Activated CD4-positive, alpha-beta T cell treated with anti-CD3 and anti-CD28 coated beads for 36 hours (primary cell): ENCODE results near the gene SIL1. TPM values are rescaled to one million over a fixed set of nuclear protein-coding genes. Genes with fewer than 3 reads are reported as not detected.
"Not testable (repeated sequence)": the region's sequence is repeated elsewhere in the genome, so short reads cannot be mapped to it uniquely, and the experiment has no call there.

Experiments used
- ATAC-seq: fragments of 200-7000 bp; cut with Tn5 transposase; one replicate; pipeline ENCODE4 v1.10.0; 2021; ENCODE audit warnings: mild to moderate bottlenecking, moderate library complexity
- CTCF ChIA-PET: fragments of 350-600 bp; sonication (Branson Sonifier 250); formaldehyde crosslinking; loops from one replicate; lab custom pipeline; 2021; ENCODE audit warnings: antibody characterized with exemption; lab: Charles Lee
- POLR2A ChIA-PET: fragments of 350-600 bp; sonication (Branson Sonifier 250); formaldehyde crosslinking; loops from one replicate; lab custom pipeline; 2021; ENCODE audit warnings: antibody characterized with exemption, inconsistent platforms; lab: Charles Lee
- DNase-seq: peaks from one replicate; pipeline ENCODE4 v3.0.0-alpha.2; 2020
- H3K27ac Mint-ChIP-seq: one replicate; pipeline ENCODE4 v1.8.0; 2021; ENCODE audit warnings: mixed read lengths
- H3K27me3 Mint-ChIP-seq: one replicate; pipeline ENCODE4 v1.8.0; 2021; ENCODE audit warnings: mixed read lengths
- H3K36me3 Mint-ChIP-seq: one replicate; pipeline ENCODE4 v1.8.0; 2021; ENCODE audit warnings: low read depth, mixed read lengths
- H3K4me1 Mint-ChIP-seq: one replicate; pipeline ENCODE4 v1.8.0; 2021; ENCODE audit warnings: mixed read lengths
- H3K4me3 Mint-ChIP-seq: one replicate; pipeline ENCODE4 v1.8.0; 2021; ENCODE audit warnings: mild to moderate bottlenecking, moderate library complexity, mixed read lengths
- H3K9me3 Mint-ChIP-seq: one replicate; pipeline ENCODE4 v1.8.0; 2021; ENCODE audit warnings: low read depth, mixed read lengths
- intact Hi-C, 2 experiments: fragments of 100-400 bp; cut with DNase I in 1 of 2; cut with micrococcal nuclease in 1 of 2; formaldehyde crosslinking; loops; one replicate each; pipeline versions ENCODE4 v1.14.2 to v1.15.1; 2022 to 2024; cut with DNase I, micrococcal nuclease
- total RNA-seq, 2 experiments: library from RNA; stranded (reverse); gene quantifications; one replicate each; pipeline ENCODE4 v1.2.3, GENCODE V29; 2021

The SIL1 gene
- total RNA-seq, 2 experiments from 2014 or later = 11.2 to 14.4 TPM

- ATAC-seq = no peak
- POLR2A ChIA-PET = no interaction called here
Measured at GRCh38 chr5:139038613-139039305, 159.4 kb downstream of the SIL1 start.

GRCh38 chr5:139037732-139038131 lies 160.4 kb downstream of the SIL1 start:
- H3K9me3 Mint-ChIP-seq = peaks cover 11% of the 10 kb centered on the region
- H3K36me3 Mint-ChIP-seq = peaks cover 3% of the 10 kb centered on the region
- H3K4me1 Mint-ChIP-seq = no peaks in the 10 kb centered on the region
- ChIA-PET CTCF (interaction anchor here (0.6 kb wide), 1 partner anchor 390 kb away, joined by 3 read pairs; no protein-coding TSS in a partner anchor), POLR2A (no interaction called here)
- no peak for ATAC-seq
- H3K4me3 Mint-ChIP-seq = no peak overlapping the region
- intact Hi-C loops = no loop called here
- peaks cover 4% of the 10 kb centered on the region for H3K27me3 Mint-ChIP-seq
- DNase-seq = no peak
- H3K27ac Mint-ChIP-seq = no peak overlapping the region

More at GRCh38 chr5:139038613-139039305, 159.4 kb downstream of the SIL1 start:
- intact Hi-C loops = no loop called here
- H3K4me3 Mint-ChIP-seq = no peak overlapping the region
- CTCF ChIA-PET = interaction anchor here (0.6 to 1.0 kb wide), 3 partner anchors 12 to 92 kb away, joined by 3 to 4 read pairs (median 3); no protein-coding TSS in a partner anchor
- H3K27ac Mint-ChIP-seq = no peak overlapping the region
- H3K9me3 Mint-ChIP-seq = peaks cover 9% of the 10 kb centered on the region
- no peaks in the 10 kb centered on the region for H3K4me1 Mint-ChIP-seq
- peaks cover 4% of the 10 kb centered on the region for H3K27me3 Mint-ChIP-seq
- H3K36me3 Mint-ChIP-seq = peaks cover 3% of the 10 kb centered on the region
- no peak for DNase-seq

GRCh38 chr5:139036332-139036731 lies 161.8 kb downstream of the SIL1 start:
- H3K4me1 Mint-ChIP-seq, ATAC-seq, H3K36me3 Mint-ChIP-seq, H3K27me3 Mint-ChIP-seq, H3K4me3 Mint-ChIP-seq, CTCF ChIA-PET, H3K27ac Mint-ChIP-seq, intact Hi-C loops, POLR2A ChIA-PET, DNase-seq: not testable (repeated sequence)
- H3K9me3 Mint-ChIP-seq = peaks cover 11% of the 10 kb centered on the region

GRCh38 chr5:139027150-139027549 lies 171.0 kb downstream of the SIL1 start:
- POLR2A ChIA-PET = no interaction called here
- CTCF ChIA-PET = interaction anchor here (1.2 kb wide), 1 partner anchor 12 kb away, joined by 4 read pairs; no protein-coding TSS in a partner anchor
- H3K27ac Mint-ChIP-seq = no peak overlapping the region

GRCh38 chr5:139025651-139026050 lies 172.5 kb downstream of the SIL1 start:
- no peak overlapping the region for H3K4me3 Mint-ChIP-seq
- no peaks in the 10 kb centered on the region for H3K27me3 Mint-ChIP-seq
- ATAC-seq (no peak), DNase-seq (no peak)
- intact Hi-C loops = no loop called here
- ChIA-PET CTCF (interaction anchor here (1.2 kb wide), 1 partner anchor 14 kb away, joined by 4 read pairs; no protein-coding TSS in a partner anchor), POLR2A (no interaction called here)
- peaks cover 9% of the 10 kb centered on the region for H3K4me1 Mint-ChIP-seq
- no peak overlapping the region for H3K27ac Mint-ChIP-seq
- H3K9me3 Mint-ChIP-seq = no peaks in the 10 kb centered on the region
- peaks cover under 1% of the 10 kb centered on the region for H3K36me3 Mint-ChIP-seq

More at GRCh38 chr5:139027150-139027549, 171.0 kb downstream of the SIL1 start:
- ATAC-seq = no peak
- Mint-ChIP-seq H3K27me3 (no peaks in the 10 kb centered on the region), H3K36me3 (no peaks in the 10 kb centered on the region), H3K9me3 (no peaks in the 10 kb centered on the region), H3K4me3 (no peak overlapping the region), H3K4me1 (peaks cover 9% of the 10 kb centered on the region)
- intact Hi-C loops = no loop called here
- DNase-seq = no peak

GRCh38 chr5:139023286-139023685 lies 174.9 kb downstream of the SIL1 start:
- no peak overlapping the region for H3K4me3 Mint-ChIP-seq
- ChIA-PET POLR2A (no interaction called here), CTCF (interaction anchor here (0.5 kb wide), 1 partner anchor 59 kb away, joined by 3 read pairs; no protein-coding TSS in a partner anchor)
- DNase-seq = no peak
- ATAC-seq = no peak
- no peak overlapping the region for H3K27ac Mint-ChIP-seq
- no peaks in the 10 kb centered on the region for H3K9me3 Mint-ChIP-seq
- H3K4me1 Mint-ChIP-seq = peaks cover 9% of the 10 kb centered on the region
- peaks cover 6% of the 10 kb centered on the region for H3K36me3 Mint-ChIP-seq
- H3K27me3 Mint-ChIP-seq = no peaks in the 10 kb centered on the region
- intact Hi-C loops = no loop called here

GRCh38 chr5:139022528-139022927 lies 175.6 kb downstream of the SIL1 start:
- no peaks in the 10 kb centered on the region for H3K9me3 Mint-ChIP-seq
- ChIA-PET POLR2A (no interaction called here), CTCF (no interaction called here)
- peaks cover 4% of the 10 kb centered on the region for H3K4me1 Mint-ChIP-seq
- no peaks in the 10 kb centered on the region for H3K27me3 Mint-ChIP-seq
- peaks cover 6% of the 10 kb centered on the region for H3K36me3 Mint-ChIP-seq
- ATAC-seq (no peak), DNase-seq (no peak)
- H3K4me3 Mint-ChIP-seq = no peak overlapping the region
- H3K27ac Mint-ChIP-seq = no peak overlapping the region
- intact Hi-C loops = no loop called here

GRCh38 chr5:139021346-139021745 lies 176.8 kb downstream of the SIL1 start:
- intact Hi-C loops = no loop called here
- DNase-seq (no peak), ATAC-seq (no peak)
- POLR2A ChIA-PET = no interaction called here
- Mint-ChIP-seq H3K4me1 (no peaks in the 10 kb centered on the region), H3K36me3 (peaks cover 6% of the 10 kb centered on the region), H3K27ac (no peak overlapping the region), H3K27me3 (no peaks in the 10 kb centered on the region), H3K9me3 (no peaks in the 10 kb centered on the region), H3K4me3 (no peak overlapping the region)
- CTCF ChIA-PET = interaction anchor here (0.7 kb wide), 1 partner anchor 106 kb away, joined by 3 read pairs; no protein-coding TSS in a partner anchor

- no peak for ATAC-seq
- ChIA-PET CTCF (interaction anchor here (0.6 kb wide), 2 partner anchors 100 to 111 kb away, joined by 3 to 4 read pairs; no protein-coding TSS in a partner anchor), POLR2A (no interaction called here)
- Mint-ChIP-seq H3K4me1 (peaks cover 2% of the 10 kb centered on the region), H3K4me3 (no peak overlapping the region), H3K27ac (no peak overlapping the region), H3K27me3 (no peaks in the 10 kb centered on the region), H3K9me3 (no peaks in the 10 kb centered on the region), H3K36me3 (peaks cover 6% of the 10 kb centered on the region)
- intact Hi-C loops = no loop called here
- no peak for DNase-seq
Measured at GRCh38 chr5:139019880-139020279, 178.3 kb downstream of the SIL1 start.

GRCh38 chr5:139019211-139019610 lies 179.0 kb downstream of the SIL1 start:
- Mint-ChIP-seq H3K9me3 (no peaks in the 10 kb centered on the region), H3K4me1 (peaks cover 2% of the 10 kb centered on the region), H3K27ac (no peak overlapping the region), H3K4me3 (no peak overlapping the region), H3K27me3 (no peaks in the 10 kb centered on the region), H3K36me3 (peaks cover 6% of the 10 kb centered on the region)
- intact Hi-C loops = no loop called here
- CTCF ChIA-PET = interaction anchor here (0.6 kb wide), 2 partner anchors 101 to 111 kb away, joined by 3 to 4 read pairs; no protein-coding TSS in a partner anchor
- no peak for ATAC-seq
- no peak for DNase-seq
- POLR2A ChIA-PET = no interaction called here

GRCh38 chr5:139017624-139018023 lies 180.5 kb downstream of the SIL1 start:
- ATAC-seq (no peak), DNase-seq (no peak)
- ChIA-PET CTCF (no interaction called here), POLR2A (interaction anchor here (0.7 kb wide), 1 partner anchor 741 kb away, joined by 3 read pairs; no protein-coding TSS in a partner anchor)
- Mint-ChIP-seq H3K4me1 (peaks cover 2% of the 10 kb centered on the region), H3K36me3 (peaks cover 7% of the 10 kb centered on the region), H3K27me3 (no peaks in the 10 kb centered on the region), H3K9me3 (no peaks in the 10 kb centered on the region), H3K27ac (no peak overlapping the region), H3K4me3 (no peak overlapping the region)
- intact Hi-C loops = no loop called here

GRCh38 chr5:139016186-139016585 lies 182.0 kb downstream of the SIL1 start:
- intact Hi-C loops = no loop called here

More at GRCh38 chr5:139016186-139016585, 182.0 kb downstream of the SIL1 start:
- ATAC-seq (no peak), DNase-seq (no peak)
- Mint-ChIP-seq H3K4me3 (no peak overlapping the region), H3K36me3 (peaks cover 10% of the 10 kb centered on the region), H3K9me3 (no peaks in the 10 kb centered on the region), H3K27ac (no peak overlapping the region), H3K4me1 (peaks cover 4% of the 10 kb centered on the region), H3K27me3 (no peaks in the 10 kb centered on the region)
- CTCF ChIA-PET = no interaction called here
- POLR2A ChIA-PET = no interaction called here
